NOMO-1 (cell line): Measurements from ENCODE around the gene SIRPD.
"Not testable (repeated sequence)": the region's sequence is repeated elsewhere in the genome, so short reads cannot be mapped to it uniquely, and the experiment has no call there.

Experiments used
- DNase-seq, 2 experiments: peaks; one replicate each; lab custom pipeline; 2025; ENCODE audit not compliant: unreplicated experiment in 2 of 2; lab: John Stamatoyannopoulos, UW

The SIRPD gene

DNA sequence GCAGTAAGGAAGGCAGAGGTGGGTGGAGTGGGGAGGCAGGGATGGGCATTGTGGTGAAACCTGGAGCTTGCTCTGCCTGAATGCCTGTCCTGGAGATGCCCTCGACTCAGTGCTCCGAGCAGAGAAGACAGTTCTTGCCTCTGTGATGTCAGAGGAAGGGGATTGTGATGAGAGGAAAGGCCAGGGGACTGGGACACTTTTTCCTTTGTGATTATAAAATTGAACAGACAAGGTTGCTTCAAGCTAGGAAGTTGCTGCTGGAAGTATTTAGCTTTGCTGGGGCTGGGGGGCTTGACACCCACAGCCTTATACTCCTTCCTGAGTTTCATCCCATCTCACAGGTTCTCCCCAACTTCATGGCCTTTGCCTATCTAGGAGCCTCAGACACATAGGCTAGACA, at the start of gene SIRPD:
Gene SIRPD (minus strand): TSS at position 101 of the 400 bp plus-strand sequence. CDS start 52 bp downstream, at position 49.
- no peak for DNase-seq

DNA sequence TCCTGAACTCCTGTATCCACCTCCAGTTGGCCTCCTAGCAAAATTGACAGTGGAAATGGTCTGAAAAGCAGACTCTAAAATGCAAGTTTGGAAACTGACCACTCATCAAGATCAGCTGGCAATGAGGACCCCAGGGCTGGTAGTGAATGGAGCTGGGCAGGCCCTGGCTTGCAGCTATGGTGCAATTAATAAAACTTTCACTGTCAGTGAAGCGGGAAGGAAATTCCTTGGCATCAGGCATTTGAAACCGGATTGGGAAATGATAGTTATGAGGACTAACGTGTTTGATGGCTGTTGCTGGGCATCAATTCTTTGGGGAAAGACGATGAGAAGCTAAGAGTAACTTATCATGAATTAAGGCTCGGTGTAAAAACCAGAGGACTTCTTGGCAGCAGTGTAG, 43.2 kb upstream of the SIRPD start:
- no peak for DNase-seq

DNA sequence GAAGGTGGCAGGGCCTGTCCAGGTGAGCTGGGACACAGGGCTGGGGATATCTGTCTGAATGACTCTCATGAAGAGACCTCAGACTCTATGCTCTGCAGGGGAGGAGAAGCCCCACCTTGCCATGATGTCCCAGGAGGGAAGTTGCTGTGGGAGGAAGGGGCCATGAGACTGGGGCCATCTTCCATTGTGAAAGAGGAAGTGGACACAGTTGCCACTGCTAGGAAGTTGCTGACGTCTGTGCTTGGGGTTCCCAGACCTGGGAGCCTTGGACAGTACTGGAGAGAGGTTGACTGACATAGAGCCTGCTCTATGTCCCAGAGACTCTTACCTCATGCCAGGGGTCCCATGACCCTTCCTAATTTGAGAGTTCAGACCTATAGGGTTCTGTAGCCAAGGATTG, 37.8 kb upstream of the SIRPD start:
- DNase-seq, result no peak

DNA sequence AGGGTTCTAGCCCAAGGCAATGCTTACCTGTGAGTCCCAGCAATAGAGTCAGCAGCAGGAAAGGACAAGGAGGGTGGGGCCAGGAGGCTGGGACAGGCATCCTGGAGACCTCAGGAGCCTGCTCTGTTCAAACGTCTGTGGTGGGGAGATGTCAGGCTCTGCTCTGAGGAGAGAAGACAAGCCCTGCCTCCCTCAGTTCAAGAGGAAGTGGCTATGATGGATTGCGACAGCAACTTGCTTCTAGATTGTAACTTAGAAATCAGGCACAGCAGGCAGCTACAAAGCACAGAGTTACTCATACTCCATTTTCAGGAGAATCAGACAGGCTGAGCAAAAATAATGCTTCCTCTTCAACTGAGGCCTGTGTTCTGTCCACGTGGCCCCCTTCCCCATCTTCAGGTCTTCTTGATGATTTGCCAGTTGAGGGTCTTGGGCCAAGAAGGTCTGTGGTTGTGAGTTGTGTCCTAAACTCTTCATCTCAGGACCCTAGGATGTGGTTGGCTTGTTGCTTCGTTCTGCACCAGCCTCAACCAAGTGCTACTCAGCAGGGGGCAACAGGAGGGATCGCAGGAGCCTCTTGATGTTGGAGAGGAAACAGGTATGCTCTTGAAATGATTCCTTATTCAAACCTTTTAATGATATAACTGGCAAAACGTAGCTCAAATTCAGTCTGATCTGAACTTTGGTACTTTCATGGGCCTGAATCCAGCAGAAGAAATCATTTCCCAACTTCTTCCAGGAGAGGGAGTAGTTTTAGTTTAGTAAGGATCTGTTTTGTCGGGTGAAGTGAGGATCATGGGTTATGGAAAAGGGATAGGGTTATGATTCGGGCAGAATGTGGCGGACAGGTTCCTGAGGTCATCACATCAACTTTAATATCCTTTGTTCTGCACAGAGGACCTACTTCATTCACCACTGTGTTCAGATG, 31.3 kb upstream of the SIRPD start:
- DNase-seq, result no peak

DNA sequence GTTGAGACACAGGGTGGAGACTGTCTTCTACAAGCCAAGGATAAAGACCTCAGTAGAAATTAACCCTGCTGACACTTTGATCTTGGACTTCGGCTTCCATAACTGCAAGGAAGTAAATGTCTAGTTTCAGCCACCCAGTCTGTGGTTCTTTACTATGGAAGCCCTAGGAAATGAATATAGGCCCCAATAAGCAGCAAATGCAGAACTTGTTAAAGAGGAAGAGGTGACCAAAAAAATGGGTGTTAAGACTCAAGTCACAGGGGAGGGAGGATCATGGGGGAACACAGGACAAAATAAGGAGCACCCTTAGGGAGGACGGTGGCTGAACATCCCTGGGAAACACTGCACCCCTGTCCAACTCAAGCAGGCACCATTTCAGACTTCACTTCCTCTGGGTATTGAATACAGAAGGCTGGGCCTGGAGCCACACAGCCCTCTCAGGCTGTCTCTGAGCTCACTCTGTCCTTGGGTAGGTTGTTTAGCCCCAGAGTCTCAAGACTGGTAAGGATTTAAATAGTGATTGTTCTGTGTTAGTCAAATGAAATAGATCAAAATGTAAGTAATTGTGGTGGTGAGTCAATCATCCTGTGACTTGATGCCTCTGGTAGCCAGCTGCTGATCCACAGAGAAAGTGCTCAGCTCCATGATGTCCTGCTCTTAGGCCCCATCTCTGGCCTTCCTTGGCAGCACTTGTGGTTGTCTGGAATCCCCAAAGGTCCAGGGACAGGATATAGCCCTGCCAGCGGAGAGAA, 30.5 kb upstream of the SIRPD start:
- DNase-seq, result no peak

DNA sequence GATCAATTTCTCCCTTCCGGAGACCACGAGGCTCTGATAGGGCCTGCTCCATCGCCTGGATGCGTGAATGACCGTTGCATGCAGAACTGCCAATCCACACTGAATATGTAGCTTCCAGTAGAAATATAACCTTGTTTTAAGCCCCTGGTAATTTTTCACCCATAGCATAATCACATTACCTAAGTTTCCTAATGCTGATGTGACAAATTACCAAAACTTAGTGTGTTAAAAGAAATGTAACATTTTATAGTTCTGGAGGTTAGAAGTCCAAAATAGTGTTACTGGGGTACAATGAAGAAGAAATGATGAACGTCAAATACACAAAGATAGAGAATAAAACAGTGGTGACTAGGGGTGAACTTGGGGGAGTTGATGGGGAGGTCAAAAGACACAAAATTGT, 22.0 kb upstream of the SIRPD start:
- DNase-seq, result no peak

DNA sequence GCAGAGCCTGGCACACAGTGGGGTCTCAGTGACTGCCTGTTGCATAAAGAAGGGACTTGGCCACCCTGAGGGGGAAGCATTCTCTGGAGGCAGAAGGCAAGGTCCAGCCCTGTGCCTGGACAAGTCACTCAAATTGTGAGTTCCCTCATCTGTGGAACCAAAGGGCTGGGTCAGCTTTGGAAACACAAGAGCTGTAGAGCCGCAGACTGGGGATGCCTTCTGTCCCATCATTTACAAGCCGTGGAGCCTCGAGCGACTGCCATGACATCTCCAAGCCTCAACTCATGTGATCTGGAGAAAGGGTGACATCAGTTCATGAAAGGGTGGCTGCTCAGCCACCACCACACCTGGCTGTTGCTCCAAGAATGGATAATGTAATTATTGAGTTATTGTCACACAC, 20.4 kb upstream of the SIRPD start:
- no peak for DNase-seq

DNA sequence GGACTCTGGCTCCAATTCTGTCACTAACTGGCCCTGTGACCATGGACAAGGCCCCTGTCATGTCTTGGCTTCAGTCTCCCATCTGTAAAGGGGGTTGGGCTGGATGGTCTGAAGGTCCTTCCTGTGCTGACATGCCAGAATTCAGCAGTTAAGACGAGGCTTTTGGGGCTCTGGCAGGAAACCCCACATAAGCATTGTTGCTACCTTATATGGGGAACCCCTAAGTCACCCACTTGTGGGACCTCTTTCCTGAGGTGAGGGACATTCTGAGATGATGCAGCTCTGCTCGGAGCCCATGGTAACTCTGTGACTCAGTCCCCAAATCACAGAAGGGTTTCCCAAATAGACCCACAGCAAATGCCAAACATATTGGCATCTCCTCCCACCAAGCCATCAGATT, 19.8 kb upstream of the SIRPD start:
- DNase-seq, result not testable (repeated sequence)

DNA sequence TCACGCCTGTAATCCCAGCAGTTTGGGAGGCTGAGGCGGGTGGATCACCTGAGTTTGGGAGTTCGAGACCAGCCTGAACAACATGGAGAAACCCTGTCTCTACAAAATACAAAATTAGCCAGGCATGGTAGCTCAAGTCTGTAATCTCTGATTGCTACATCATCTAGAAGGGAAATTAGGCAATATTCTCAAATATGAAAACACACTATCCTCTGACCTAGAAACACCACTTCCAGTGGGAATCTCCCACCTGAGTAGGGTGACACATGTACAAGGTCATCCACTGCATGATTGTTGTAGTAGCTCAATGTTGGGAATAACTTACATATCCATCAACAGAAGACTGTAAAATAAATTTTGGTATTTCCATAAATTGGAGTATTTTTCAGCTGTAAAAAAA, 19.1 kb upstream of the SIRPD start:
- DNase-seq, result peak in 1 of 2 experiments; percentile 9

DNA sequence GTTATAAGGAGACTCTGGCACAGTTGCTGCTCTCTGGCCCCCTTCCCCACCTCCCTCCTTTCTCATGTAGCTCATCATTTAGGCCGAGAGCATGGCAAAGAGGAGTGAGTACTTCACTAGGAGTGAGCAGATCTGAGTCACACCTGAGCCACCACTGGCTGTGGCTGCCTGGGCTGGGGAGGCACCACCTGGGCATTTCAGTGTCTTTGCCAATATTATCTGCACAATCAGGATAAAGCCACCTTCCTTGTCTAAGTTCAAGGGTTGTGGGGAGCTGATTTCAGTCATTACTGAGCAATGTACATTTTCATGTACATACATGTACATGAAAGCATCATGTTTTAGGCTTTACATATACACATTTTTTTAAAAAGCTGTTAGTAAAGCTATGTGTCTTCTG, 18.5 kb upstream of the SIRPD start:
- DNase-seq, result not testable (repeated sequence)

DNA sequence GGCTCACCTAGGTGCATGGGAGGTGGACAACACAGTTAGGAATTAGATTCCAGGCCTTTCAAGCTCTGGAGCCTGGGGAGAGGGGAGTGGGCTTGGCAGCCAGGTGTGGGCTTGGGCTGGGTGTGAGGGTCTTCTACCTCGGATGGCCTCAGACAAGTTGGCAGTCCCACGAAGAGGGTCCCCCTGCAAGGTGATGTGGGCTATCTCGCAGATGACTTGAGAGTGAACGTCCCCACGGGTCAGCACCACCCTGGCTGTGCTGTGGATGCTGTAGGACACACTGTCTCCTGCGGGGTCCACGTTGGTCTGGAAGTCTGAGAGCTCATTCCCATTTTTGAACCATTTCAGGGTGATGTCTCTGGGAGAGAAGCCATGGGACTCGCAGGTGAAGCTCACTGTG, 14.1 kb upstream of the SIRPD start:
- not testable (repeated sequence) for DNase-seq

DNA sequence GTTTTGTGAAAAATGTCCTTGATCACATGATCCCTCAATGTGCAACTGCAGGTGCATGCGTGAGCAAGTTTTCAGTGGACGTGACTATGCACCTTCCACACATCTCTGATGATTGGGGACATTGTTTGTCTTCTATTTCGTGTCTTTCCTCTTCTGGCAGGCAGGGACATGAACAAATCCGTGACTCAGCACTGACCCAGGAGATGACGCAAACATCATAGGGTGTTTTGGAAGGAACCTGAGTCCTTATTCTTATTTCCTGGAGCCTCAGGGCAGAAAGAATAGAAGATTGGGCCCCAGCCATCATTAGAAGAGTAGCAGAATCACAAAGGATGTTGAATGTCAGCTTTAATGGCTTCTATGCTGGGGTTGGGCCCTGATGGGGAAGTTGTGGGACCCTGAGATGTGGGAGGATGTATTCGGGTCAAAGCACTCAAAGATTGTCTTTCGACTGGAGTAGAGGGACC, 11.9 kb upstream of the SIRPD start:
- peak; percentile 30 to 56 for DNase-seq

DNA sequence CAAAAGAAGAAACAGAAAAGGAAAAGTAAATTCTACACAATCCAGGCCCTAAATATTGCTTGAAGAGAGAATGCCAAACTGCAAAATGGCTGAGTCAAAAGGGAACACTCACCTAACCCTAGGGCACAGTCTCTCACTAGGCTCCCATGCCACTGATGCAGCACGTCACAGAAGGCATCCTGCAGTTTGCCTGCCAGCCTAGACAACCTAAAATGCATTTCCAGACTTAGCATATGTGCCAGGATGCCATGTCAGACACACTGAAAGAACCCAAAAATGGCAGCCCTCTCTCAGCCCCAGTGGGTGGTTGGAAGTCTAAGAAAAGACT, 10.6 kb upstream of the SIRPD start:
- no peak for DNase-seq

DNA sequence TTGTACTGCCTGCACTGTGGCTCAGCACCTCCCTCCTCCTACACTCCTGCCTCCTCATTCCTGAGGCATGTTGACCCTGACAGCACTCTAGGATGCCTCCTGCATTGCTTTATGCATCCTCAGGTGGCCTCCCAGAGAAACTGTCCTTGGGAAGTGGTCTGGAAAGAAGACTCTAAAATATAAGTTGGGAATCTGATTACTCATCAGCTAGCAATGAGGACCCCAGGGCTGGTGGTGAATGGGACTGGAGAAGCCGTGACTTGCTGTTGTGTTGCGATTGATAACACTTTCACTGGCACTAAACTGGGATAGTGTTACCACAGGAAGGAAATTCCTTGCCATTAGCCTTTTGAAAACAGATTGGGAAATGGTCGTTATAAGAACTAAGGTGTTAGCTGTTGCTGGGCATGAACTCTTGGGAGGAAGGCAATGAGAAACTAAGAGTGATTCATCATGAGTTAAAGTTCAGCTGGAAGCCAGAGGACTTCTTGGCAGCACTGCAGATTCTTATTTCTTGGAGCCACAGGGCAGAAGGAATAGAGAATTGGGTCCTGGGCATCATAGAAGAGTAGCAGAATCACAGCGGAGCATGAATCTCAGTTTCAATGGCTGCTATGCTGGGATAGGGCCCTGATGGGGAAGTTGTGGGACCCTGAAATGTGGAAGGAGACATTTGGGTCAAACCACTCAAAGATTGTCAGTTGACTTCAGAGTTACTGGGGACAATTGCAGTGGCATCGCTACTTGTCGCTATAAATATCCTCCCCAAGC, 10.1 kb upstream of the SIRPD start:
- DNase-seq, result peak; percentile 20 to 70

DNA sequence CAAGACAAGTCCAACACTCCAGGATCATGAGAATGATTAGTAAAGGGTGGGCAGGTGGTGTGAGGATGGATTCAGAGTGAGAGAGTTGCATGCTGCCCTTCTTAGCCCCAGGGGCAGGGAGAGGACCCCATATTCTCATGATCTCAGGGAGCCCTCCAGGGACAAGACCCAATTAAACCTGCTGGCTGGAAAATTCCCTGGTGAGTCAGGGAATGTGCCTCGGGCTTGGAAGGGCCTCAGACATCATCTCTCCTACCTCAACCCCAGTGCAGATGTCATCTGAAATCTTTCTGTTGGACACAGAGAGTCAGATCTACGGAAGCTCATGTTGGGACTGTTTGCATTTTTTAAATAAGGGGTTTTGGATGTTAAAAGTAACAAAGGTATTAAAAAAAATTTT, 9.2 kb upstream of the SIRPD start:
- DNase-seq, result no peak

DNA sequence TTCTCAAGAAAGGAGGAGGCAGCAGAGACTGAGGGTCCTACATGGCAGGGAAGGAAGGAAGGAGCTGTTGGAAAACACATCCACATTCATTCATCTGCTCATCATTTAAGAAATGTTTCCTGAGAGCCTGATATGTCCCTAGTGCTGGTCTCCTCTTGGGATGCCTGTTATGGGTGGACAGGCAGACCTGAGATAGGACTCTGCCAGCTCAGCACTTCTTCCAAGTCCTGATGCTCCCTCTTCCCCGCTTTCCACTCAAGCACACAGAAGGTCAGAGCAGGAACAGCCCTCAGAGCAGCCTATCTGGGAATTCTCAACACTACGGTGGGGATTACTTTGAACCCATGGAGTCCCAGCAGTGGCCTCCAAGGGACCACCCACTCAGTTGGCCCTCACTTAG, 8.0 kb upstream of the SIRPD start:
- no peak for DNase-seq

DNA sequence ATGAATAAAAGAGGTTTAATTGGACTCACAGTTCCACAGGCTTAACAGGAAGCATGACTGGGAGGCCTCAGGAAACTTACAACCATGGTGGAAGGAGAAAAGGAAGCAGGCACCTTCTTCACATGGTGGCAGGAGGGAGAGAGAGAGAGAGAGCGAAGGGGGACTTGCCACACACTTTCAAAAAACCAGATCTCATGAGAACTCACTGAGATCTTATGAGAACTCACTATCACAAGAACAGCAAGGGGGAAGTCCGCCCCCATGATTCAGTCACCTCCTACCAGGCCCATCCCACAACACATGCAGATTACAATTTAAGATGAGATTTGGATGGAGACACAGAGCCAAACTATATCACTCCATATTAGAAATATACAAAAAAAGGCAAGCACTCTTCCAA, 6.1 kb upstream of the SIRPD start:
- no peak for DNase-seq

DNA sequence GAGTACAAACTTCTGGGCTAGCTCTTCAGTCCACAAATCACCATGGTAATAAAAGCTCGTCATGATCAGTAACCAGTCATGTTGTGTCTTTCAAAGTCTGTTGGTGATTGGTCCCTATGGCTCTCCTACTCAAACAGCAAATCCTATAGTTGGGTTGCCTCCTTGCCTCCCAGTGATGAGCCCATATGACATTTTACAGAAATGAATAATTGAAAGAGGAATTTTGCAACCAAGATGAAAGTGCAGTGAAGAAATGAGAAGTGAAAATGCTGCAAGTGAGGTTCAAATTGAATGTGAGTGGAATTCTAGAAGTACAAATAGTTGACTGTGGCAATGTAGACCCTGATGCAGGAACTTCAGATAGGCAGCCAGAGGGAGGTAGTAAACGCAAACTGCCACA, 5.1 kb upstream of the SIRPD start:
- peak; percentile 66 to 88 for DNase-seq

DNA sequence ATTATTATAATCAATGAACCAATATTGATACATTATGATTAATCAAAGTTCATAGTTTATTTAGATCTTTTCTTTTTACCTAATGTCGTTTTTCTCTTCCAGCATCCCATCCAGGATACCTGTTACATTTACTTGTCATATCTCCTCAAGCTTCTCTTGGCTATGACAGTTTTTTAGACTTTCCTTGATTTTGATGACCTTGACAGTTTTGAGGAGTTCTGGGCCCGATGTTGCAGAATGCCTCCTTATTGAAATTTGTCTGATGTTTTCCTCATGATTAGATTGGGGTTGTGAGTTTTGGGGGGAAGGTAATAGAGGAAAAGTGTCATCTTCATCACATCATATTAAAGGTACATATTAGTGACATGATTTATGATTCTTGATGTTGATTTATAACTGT, 3.8 kb upstream of the SIRPD start:
- no peak for DNase-seq

DNA sequence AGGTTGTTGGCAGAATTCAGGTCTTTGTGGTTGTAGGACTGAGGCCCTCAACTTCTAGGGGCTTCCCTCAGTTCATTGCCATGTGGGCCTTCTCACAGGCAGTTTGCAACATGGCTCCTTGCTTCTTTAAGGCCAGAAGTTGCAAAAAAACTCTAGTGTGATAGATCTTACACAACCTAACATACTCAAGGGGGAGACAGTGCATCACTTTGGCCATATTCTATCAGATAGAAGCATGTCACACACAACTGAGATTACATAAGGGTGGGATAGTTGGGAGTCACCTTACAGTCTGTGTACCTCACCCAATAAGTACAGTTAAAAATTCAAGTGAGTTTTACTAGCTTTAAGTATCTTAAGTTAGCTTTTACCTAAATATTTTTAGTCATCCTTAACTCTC, 1.6 kb downstream of the SIRPD start:
- DNase-seq, result no peak

DNA sequence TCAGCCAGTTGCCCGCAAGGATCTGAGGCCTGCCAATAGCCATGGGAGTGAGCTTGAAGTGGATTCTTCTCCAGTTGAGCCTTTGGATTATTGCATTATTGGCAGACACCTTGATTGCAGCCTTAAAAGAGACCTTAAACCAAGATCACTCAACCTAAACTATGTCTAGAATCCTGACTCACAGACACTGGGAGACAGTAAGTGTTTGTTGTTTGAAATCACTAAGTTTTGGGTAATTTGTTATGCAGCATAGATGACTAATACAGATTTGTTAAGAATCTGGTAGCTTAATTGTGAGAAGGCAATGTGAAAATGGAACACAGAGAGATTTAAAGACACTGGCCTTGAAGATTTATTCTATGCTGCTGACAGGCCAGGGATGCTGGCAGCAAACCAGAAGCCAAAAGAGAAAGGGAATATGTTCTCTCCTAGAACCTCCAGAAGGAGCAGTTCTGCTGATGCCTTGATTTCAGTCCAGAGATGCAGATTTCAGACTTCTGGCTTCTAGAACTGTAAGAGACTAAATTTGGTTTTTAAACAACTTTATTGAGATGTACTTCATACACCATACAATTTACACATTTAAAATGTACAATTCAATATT, 17.6 kb downstream of the SIRPD start:
- no peak for DNase-seq
